SK-N-MC (cell line): ENCODE measurements around the gene UBR2.

ENCODE experiments used
- EZH2 ChIP-seq: fragments of 200-600 bp; sonication (generic); IDR thresholded peaks from one replicate; pipeline ENCODE4 v1.6.1; 2017; ENCODE audit warnings: antibody characterized with exemption
- POLR2AphosphoS5 ChIP-seq: IDR thresholded peaks from 2 replicates; pipeline ENCODE4 v1.6.1; 2012; ENCODE audit warnings: mild to moderate bottlenecking, low read depth, low read length, borderline replicate concordance

DNA sequence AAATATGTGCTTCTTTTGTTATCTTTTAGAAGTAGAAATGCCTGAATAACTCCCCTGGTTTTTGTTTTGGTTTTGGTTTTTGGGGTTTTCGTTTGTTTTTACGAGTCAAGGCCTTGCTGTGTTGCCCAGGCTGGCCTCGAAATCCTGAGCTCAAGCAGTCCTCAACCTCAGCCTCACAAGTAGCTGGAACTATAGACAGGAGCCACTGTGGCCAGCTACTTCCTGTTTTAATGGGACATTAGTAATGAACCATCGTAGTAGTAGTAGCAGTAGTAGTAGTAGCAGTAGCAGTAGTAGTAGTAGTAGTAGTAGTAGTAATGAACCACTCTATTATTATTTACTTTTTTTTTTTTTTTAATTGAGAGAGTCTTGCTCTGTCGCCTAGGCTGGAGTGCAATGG is 66.0 kb downstream of the UBR2 start:
- TF ChIP-seq EZH2 = no peak
- TF ChIP-seq POLR2AphosphoS5 = no peak
